ENCODE data around the gene MPP1. TPM values are rescaled to one million over a fixed set of nuclear protein-coding genes. Genes with fewer than 3 reads are reported as not detected.
A peak's percentile ranks its signal among the peaks of the same experiment; 100 is the strongest.

MPP1 gene
- total and polyA plus RNA-seq, 9 of the 15 experiments (the other 6 are each of a cell fraction or from before 2014, with no cell fraction given) = 227 to 395 (median 283) TPM

DNA sequence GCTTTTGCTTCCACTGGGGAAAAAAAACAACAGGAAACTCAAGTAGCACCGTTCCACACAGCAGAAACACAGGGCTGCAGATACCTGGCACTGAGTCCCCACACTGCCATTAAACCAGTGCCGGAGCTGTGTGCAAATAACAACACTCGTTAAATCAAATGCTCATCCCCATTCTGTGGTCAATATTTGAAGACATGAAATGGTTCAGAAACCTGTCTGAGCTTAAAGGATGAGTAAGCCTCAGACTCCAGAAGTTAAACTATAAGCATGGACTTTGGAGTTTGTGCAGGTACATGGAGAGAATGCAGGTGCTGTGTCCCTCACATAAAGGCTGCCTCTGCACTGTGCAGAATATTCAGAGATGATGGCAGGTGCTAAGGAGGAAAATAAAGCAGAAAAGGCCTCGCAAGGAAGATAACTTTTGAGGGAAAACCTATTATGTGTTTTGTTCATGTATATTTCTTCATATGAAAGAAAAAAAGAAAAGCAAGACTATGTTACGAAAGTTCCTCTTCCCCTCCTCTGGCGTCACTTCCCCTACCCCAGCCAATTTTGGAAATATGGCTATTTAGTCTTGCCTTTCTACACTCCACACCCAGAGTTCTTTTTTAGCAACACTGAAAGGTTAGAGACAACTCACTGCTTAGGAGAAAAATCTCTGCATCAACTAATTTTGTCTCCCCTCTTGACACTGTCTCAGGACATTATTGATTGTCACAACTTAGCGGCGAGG, 4.6 kb downstream of the MPP1 start:
- Histone ChIP-seq H3K4me2 (ENCODE audit: insufficient read depth, low read length) (peak overlapping the region; percentile 75), H2AFZ (ENCODE audit: low read depth, low read length) (no peak overlapping the region), H3K9me3 (replicated peaks; ENCODE audit: control insufficient read depth, insufficient read depth, low read depth, low read length) (no peaks in the 10 kb centered on the region), H3K27ac (ENCODE audit: extremely low read depth, low read depth, low read length) (peak overlapping the region; percentile 100), H3K4me3 (peak overlapping the region; percentile 89), H3K79me2 (ENCODE audit: control insufficient read depth, insufficient read depth, low read length) (peaks cover 96% of the 10 kb centered on the region), H3K4me1 (replicated peaks in 1 of 2; ENCODE audit: control insufficient read depth in 2 of 2, insufficient read depth in 2 of 2, low read length in 2 of 2) (peaks cover 21 to 36% of the 10 kb centered on the region in 2 experiments), H3K9me1 (ENCODE audit: control insufficient read depth, insufficient read depth, low read length) (no peaks in the 10 kb centered on the region), H3K9ac (ENCODE audit: insufficient read depth in 1 of 2, low read depth in 2 of 2, low read length in 2 of 2) (peak overlapping the region; percentile 79 to 91; a peak in 3 of 4 replicates), H3K36me3 (ENCODE audit: control insufficient read depth, insufficient read depth, low read length) (peaks cover 65% of the 10 kb centered on the region), H4K20me1 (replicated peaks; ENCODE audit: control insufficient read depth, insufficient read depth, low read length) (0 out of 2 replicates have a peak, but pooled peaks cover 12% of the 10 kb centered on the region), H3K27me3 (ENCODE audit: control insufficient read depth in 2 of 2, insufficient read depth in 2 of 2, low read length in 2 of 2) (no peaks in the 10 kb centered on the region)
- 5% methylated on average over 8 of the region's 8 CpGs for WGBS (ENCODE audit: insufficient coverage, low coverage, missing lambda C conversion rate)
- TF ChIP-seq CEBPG (CRISPR knock-in tag; IDR thresholded peaks at IDR 0.05) (no peak), CEBPG (tag; conservative IDR thresholded peaks at IDR 0.05 in 1 of 2, IDR thresholded peaks at IDR 0.05 in 1 of 2) (0 out of 4 replicates have a peak, but pooled peaks of 1 of the 2 experiments have one; percentile 17), TAF1 (IDR thresholded peaks at IDR 0.05; ENCODE audit: control insufficient read depth, extremely low read depth, insufficient read depth, low read length, severe bottlenecking) (peak; percentile 18), CHD1 (IDR thresholded peaks at IDR 0.05; ENCODE audit: low read length) (peak; percentile 33), GABPA (tag; conservative IDR thresholded peaks at IDR 0.05; ENCODE audit: low read depth) (0 out of 2 replicates have a peak, but pooled peaks have one; percentile 28)
- TF ChIP-seq, protein P1, sequence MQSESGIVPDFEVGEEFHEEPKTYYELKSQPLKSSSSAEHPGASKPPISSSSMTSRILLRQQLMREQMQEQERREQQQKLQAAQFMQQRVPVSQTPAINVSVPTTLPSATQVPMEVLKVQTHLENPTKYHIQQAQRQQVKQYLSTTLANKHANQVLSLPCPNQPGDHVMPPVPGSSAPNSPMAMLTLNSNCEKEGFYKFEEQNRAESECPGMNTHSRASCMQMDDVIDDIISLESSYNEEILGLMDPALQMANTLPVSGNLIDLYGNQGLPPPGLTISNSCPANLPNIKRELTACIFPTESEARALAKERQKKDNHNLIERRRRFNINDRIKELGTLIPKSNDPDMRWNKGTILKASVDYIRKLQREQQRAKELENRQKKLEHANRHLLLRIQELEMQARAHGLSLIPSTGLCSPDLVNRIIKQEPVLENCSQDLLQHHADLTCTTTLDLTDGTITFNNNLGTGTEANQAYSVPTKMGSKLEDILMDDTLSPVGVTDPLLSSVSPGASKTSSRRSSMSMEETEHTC (IDR thresholded peaks at IDR 0.05) = no peak
- TF ChIP-seq, protein P2, sequence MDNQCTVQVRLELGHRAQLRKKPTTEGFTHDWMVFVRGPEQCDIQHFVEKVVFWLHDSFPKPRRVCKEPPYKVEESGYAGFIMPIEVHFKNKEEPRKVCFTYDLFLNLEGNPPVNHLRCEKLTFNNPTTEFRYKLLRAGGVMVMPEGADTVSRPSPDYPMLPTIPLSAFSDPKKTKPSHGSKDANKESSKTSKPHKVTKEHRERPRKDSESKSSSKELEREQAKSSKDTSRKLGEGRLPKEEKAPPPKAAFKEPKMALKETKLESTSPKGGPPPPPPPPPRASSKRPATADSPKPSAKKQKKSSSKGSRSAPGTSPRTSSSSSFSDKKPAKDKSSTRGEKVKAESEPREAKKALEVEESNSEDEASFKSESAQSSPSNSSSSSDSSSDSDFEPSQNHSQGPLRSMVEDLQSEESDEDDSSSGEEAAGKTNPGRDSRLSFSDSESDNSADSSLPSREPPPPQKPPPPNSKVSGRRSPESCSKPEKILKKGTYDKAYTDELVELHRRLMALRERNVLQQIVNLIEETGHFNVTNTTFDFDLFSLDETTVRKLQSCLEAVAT (IDR thresholded peaks at IDR 0.05) = 0 out of 4 replicates have a peak, but pooled peaks of 1 of the 2 experiments have one; percentile 10
- CTCF ChIA-PET (ENCODE audit: low intra/inter-chr PET ratio) = no interaction called here
- intact Hi-C loops (cut with micrococcal nuclease) (no loop called here), in situ Hi-C loops (cut with MboI) (no loop called here)
- DNase-seq (ENCODE audit: extremely low read depth in 1 of 4, low spot score in 3 of 4) = no peak
- no peak for FAIRE-seq
- BruUV-seq (replicated peaks) = no TSS peak
- POLR2A ChIA-PET = no interaction called here
- no peak for ATAC-seq
